ENCODE measurements around the gene DIP2B. TPM values are rescaled to one million over a fixed set of nuclear protein-coding genes. Genes with fewer than 3 reads are reported as not detected.

DIP2B gene
- total RNA-seq, 1 donor from 2014 or later: 25.3 TPM

Other genes starting within 250 kb of the DIP2B start
- gene LIMA1, start 221.5 kb upstream of the DIP2B start, total RNA-seq: 137 and 205 TPM in 2 replicates
- not detected in 2 replicates for gene FAM186A, start 108.4 kb upstream of the DIP2B start, total RNA-seq
- 46.5 and 49.8 TPM in 2 replicates for gene LARP4, start 104.1 kb upstream of the DIP2B start, total RNA-seq